SH-SY5Y (cell line): ENCODE results near the gene PHLDA3.

Source experiments
- GATA2 ChIP-seq: IDR thresholded peaks from 2 replicates; pipeline ENCODE4 v1.6.1; 2011; ENCODE audit warnings: mild to moderate bottlenecking, low read depth, low read length
- GATA3 ChIP-seq: IDR thresholded peaks from 2 replicates; pipeline ENCODE4 v1.6.1; 2011; ENCODE audit warnings: low read depth, mild to moderate bottlenecking, low read length, moderate library complexity

GRCh38 chr1:201433609-201434008, 35.4 kb downstream of the PHLDA3 start:
- TF ChIP-seq GATA2 (no peak), GATA3 (no peak)
